ES-I3 (cell line): Measurements from ENCODE around the gene PEBP1.

Experiments
- H3K36me3 ChIP-seq: 2 replicates; pipeline ENCODE4 v1.6.1; 2013; ENCODE audit warnings: mild to moderate bottlenecking, low read length, control low read depth, moderate library complexity; ENCODE audit not compliant: insufficient read depth
- H3K4me1 ChIP-seq: 2 replicates; pipeline ENCODE4 v1.6.1; 2013; ENCODE audit warnings: mild to moderate bottlenecking, control low read depth, low read length; ENCODE audit not compliant: insufficient read depth
- H3K9ac ChIP-seq: 2 replicates; pipeline ENCODE4 v1.6.1; 2013; ENCODE audit warnings: low read depth, mild to moderate bottlenecking, low read length, moderate library complexity
- H3K9me3 ChIP-seq: 2 replicates; pipeline ENCODE4 v1.6.1; 2013; ENCODE audit warnings: mild to moderate bottlenecking, low read length, moderate library complexity; ENCODE audit not compliant: control insufficient read depth, insufficient read depth

PEBP1 gene

DNA sequence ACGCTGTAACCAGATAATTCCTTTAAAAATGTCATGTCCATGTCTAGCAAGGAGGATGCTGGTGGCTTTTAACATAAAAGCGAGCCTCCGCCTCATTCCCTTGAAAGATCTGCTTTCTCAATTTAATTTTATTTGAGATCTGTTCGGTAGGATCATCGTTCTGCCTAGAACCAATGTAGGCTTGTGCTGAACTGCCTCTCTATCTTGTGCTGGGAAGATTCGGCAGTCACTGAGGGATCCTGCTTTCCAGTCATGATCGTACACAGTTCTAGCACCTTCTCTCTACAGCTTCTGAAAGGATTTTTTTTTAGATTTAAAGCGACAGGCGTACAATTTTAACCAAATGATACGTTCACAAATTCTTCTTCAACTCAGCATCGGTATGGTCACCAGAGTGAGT, 54.3 kb downstream of the PEBP1 start:
- peak overlapping the region; percentile 45; the same call in 1 of the 2 replicates for H3K9ac ChIP-seq
- H3K4me1 ChIP-seq: peaks cover 8% of the 10 kb centered on the region; the same call in 1 of the 2 replicates
- H3K36me3 ChIP-seq: no peaks in the 10 kb centered on the region
- H3K9me3 ChIP-seq: no peaks in the 10 kb centered on the region

DNA sequence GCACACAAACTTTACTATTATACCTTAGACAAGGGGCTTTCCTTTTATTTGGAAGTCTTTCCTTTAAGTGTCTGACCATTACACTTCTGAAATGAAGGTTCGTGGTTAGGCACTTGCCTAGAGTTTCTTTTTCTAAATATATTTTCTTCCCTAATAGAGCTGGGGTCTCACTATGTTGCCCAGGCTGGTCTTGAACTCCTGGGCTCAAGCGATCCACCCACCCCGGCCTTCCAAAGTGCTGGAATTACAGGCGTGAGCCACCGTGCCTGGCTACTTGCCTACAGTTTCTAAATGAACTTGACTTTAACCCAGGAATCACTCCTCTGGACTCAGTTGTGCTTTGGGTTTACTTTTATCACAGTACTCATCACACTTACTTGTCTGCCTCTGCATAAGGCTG, 57.6 kb downstream of the PEBP1 start:
- no peaks in the 10 kb centered on the region for H3K9me3 ChIP-seq
- no peak overlapping the region for H3K9ac ChIP-seq
- H3K4me1 ChIP-seq: peaks cover 8% of the 10 kb centered on the region; the same call in 1 of the 2 replicates
- H3K36me3 ChIP-seq: no peaks in the 10 kb centered on the region

DNA sequence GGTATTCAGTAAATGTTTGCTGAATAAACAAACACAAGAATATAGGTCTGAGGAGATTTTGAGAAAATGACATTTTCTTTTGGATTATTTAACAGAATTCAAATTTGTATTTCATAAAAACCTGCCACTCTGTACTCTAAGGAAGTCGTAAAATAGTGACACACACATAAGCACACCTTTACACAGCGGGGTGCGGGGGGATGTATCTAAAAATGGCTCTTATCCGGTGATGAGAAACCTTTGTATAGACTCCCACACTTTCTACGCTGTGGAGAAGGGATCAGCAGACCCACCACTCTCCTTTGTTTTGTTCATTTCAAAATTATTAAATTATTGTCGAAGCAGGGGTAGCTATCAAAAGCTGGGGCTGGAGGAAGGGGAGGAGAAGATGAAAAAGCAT, 58.0 kb downstream of the PEBP1 start:
- Histone ChIP-seq H3K9me3 (no peaks in the 10 kb centered on the region), H3K9ac (no peak overlapping the region), H3K36me3 (no peaks in the 10 kb centered on the region), H3K4me1 (peaks cover 6% of the 10 kb centered on the region; the same call in 1 of the 2 replicates)
